Measurements from ENCODE around the gene NUTM2A.
"Not testable (repeated sequence)": the region's sequence is repeated elsewhere in the genome, so short reads cannot be mapped to it uniquely, and the experiment has no call there.

Gene NUTM2A, protein sequence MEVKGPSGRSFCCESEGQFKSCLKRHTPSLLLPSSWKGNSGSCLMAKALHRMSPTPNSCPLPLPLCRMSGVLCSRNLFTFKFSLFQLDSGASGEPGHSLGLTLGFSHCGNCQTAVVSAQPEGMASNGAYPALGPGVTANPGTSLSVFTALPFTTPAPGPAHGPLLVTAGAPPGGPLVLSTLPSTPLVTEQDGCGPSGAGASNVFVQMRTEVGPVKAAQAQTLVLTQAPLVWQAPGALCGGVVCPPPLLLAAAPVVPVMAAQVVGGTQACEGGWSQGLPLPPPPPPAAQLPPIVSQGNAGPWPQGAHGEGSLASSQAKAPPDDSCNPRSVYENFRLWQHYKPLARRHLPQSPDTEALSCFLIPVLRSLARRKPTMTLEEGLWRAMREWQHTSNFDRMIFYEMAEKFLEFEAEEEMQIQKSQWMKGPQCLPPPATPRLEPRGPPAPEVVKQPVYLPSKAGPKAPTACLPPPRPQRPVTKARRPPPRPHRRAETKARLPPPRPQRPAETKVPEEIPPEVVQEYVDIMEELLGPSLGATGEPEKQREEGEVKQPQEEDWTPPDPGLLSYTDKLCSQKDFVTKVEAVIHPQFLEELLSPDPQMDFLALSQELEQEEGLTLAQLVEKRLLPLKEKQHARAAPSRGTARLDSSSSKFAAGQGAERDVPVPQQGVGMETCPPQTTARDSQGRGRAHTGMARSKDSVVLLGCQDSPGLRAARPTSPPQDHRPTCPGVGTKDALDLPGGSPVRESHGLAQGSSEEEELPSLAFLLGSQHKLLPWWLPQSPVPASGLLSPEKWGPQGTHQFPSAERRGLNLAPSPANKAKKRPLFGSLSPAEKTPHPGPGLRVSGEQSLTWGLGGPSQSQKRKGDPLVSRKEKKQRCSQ

DNA sequence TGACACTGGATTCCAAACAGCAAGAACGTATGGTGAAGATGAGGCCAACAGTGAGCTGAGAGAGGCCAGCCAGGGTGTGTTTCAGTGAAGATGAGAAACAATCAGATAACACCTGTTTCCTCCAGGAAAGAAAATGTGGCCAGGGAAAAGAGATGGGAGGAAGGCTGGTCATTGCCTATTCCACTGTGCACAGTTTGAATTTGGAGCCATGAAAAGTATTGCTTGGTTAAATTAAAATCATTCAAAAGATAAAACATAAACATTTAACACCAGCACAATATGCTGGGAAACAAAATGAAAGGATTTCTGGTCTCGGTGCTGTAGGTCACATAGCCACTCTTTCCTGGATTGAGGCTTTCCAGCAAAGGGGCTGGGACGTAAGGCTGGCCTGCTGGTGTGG, at the start of gene NUTM2A:
TSS of gene NUTM2A (plus strand) at position 301 of the 400 bp plus-strand sequence. CDS start 383 bp downstream, outside the sequence.
- DNase-seq, result not testable (repeated sequence)

DNA sequence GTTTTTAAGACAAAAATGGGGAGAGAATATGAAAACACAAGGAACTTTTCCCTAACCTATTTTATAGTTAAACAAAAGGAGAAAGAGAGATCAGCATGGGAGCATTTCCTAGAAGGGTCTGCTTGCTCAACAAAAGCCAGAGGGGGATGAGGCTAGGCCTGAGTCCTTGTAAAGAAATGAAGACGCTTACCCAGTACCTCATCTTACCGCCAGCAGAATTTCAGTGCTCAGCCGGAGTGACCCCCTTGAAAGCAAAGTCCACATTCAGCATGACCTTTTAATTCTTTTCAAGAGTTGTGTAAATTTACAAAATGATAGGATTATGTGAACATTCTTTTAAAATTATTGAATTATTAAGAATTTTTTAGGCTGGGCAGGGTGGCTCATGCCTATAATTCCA, 47.7 kb upstream of the NUTM2A start:
- not testable (repeated sequence) for DNase-seq

DNA sequence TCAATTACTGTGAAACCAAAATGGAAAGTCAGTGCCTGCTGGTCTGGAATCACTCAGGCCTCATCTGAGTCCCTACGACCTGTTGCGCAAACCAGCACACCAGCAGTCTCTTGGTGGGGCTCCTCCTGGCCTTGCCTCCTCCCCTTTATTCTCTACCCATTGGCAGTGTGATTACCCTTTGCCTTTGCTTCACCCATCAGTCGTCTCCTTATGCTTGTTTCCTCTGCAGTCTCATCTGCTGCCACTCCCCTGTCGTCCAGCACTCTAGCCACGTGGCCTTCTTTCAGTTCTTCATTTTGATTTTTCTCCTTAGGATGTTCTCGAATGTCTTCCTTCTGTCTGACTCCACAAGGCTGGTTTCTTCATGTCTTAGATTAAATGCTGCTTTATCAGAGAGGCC, 40.8 kb upstream of the NUTM2A start:
- not testable (repeated sequence) for DNase-seq

DNA sequence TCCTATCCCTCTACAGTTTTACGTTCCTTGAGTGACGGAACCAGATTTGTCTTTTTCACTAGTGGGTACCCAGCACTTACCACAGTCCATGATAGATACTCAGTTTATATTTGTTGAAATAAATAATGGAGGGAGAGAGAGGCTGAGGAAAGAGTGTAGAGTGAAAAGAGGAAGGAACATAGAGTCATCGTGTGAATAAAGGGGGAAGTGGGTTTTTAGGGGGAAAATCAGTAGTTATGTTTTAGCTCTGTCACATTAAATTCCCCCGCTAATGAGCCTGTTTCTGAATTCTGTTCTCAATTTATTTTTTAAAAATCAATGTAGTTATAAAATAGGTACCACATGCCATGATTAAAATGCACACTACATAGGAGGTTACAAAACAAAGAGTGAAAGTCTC, 39.2 kb upstream of the NUTM2A start:
- not testable (repeated sequence) for DNase-seq

DNA sequence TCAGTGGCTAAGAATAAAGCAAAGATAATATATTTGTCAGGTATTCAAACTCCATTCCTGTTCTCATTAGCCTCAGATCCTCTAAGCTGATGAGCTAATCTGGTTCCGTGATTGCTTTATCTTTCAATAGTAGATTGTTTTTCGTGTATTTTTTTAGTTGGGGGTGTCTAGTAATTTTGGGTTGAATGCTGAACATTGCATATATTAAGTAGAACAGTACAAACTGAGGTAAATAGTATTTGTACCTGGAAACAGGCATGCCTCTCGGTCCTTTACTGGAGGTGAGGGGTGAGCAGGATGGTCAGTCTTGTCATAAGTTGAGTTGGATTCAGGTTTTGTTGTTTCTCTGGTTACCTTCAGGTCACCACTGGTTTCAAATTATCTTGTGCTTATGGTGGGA, 37.7 kb upstream of the NUTM2A start:
- DNase-seq, result not testable (repeated sequence)

DNA sequence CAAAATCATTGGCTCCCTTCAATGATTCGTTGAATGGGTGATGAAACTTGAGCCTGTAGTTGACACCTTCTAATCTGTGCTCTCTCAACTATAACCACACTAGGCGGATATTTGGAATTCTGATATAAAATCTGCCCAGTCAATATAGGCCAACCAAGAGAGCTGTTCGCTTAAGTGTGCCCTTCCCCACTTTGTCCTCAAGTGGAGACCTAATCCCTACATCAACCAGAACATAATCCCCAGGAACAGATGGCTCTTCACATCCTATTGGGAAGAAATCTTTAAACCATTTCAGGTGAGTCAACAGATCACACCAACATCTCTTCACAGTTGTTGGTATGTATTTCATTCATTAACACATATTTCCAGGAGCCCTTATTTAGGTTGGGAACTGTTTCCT, 33.4 kb upstream of the NUTM2A start:
- not testable (repeated sequence) for DNase-seq

DNA sequence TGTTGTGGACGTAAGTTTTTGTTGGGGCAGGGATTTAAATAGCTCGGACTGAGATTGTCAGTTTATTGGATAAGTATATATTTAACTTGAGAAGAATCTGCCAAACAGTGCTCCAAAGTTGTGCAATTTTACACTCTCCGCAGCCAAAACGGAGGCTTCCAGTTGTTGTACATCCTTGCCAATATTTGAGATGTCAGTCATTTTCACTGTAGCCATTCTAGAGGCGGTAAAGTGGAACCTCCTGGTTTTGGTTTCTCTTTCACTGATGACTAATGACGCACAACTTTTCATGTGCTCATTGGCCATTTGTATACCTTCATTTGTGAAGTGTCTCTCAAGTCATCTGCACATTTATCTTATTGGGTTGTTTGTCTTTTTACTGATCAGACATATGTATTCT, 24.3 kb upstream of the NUTM2A start:
- DNase-seq, result not testable (repeated sequence)

DNA sequence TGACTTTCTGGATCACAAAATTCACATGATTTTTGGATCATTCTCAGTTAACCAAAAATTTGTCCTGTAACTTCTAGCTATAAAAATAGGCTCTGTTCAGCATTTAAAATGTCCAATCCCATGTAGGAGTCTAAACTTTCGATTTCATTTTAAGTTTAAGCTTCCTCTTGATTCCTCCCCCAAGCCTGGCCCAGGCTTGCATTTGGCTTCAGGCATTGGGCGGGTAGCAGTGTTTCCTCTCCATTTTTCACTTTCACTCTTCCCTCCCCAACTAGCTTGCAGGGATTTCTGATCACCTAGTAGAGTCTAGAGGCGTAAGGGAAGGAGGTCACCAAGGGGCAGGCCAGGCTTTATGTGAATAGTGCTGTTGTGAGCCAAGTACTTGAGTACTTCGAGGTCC, 20.4 kb upstream of the NUTM2A start:
- not testable (repeated sequence) for DNase-seq

DNA sequence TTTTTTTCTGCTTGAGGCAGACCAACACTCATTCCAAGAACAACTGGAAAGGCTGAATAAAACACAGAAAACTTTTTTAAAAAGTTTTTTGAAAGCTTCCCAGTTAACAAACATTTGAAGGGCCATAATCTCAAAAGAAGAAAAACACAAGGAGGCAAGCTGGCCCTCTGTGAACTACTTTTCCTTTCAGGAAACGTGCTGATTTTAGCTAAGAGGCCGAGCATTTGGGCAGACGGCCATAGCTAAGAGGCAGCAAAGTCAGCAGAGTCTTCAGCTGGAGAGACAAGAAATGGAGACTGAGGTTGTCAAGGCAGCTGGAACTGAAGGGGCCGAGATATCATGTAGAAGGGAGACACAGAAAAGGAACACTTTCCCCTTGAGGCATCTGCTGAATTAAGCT, 18.3 kb upstream of the NUTM2A start:
- DNase-seq, result not testable (repeated sequence)

DNA sequence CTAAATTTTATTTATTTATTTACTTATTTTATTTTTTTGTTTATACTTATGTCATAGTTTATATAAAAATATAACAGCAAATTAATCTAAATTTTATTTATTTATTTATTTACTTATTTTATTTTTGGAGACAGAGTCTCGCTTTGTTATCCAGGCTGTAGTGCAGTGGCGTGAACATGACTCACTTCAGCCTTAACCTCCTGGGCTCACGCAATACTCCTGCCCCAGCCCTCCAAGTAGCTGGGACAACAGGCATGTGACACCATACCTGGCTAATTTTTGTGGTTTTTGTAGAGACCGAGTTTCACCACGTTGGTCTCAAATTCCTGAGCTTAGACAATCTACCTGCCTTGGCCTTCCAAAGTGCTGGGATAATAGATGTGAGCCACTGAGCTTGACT, 14.9 kb upstream of the NUTM2A start:
- not testable (repeated sequence) for DNase-seq

DNA sequence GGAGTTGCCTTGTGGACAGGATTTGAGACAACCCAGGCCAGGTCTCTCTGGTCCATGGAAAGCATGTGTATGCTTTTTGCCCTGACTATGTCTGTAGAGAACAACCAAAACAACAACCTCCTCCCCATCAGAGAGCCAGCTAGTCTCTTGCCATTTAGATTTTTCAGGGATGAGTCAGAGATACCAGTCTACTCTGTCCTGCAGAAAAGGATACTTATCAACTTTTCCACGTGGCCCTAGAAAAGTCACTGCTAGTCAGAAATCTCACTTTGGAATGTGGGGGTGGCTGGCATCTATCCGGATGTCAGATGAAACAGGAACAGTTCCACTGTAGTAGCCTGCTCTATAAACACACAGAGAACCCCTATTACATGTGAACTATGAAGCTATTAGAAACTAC, 13.4 kb upstream of the NUTM2A start:
- DNase-seq, result not testable (repeated sequence)

DNA sequence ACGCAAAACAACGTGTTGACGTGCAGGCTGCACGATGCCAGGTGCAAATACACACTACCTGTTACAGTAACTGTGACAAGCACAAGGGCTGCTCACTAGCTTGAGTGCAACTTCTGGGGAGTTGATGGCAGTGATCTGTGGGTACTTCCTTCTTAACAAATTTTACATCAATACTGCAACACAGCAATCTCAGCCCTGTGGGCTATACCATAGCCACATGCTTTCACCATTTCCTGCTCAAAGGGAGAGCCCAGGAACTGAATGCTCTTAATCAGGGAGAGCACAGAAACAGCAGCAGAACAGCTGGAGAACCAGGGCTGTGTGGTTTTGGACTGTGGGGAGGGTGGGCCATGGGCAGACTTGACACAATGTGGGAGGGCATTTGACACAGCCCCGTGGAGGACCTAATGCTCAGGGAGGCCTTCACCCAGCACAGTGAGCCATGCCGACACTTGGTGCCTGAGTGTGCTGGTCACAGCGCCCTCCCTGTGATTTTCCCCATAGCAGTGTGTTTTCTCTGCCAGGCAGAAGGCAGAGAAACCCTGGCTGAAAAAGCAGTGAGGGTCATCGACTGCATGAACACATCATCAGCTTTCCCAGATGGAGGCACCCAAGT, 12.0 kb upstream of the NUTM2A start:
- not testable (repeated sequence) for DNase-seq

DNA sequence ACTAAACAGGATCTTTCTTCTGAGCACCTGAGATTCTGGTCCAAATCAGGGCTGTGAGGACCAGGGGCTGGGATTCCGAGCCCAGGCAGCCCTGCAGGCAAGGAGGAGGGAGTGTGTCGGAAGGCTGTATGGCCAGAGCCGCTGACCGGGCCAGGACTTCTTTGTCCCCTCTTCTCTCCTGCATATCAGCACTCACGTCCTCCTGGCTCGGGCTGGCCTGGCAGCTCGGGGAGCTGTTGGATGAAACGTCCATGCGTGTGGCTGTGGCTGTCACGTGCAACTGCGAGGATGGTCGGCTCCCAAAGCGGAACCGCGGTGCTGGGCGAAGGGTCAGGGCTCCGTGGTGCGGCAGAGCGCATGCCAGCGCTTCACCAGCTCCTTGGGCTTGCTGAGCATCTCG, 11.4 kb upstream of the NUTM2A start:
- DNase-seq, result not testable (repeated sequence)

DNA sequence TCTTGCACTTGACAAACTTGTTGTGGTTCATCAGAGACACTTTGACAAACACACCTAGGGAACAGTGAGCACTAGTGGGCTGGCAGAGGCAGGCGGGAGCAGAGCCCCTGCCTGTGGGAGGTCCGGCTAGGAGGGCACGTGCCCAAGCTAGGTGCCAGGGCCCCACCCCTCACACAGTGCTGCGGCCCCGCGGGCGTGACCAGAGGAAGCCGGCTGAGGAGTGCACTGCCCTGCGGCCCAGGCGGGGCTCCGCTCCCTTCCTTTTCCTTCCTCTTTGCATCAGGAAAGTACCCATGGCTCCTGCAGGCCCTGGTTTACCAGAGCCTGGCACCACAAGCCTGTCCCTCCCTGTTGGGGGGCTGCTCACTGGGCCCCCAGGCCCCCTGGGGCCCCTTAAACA, 9.1 kb upstream of the NUTM2A start:
- not testable (repeated sequence) for DNase-seq

DNA sequence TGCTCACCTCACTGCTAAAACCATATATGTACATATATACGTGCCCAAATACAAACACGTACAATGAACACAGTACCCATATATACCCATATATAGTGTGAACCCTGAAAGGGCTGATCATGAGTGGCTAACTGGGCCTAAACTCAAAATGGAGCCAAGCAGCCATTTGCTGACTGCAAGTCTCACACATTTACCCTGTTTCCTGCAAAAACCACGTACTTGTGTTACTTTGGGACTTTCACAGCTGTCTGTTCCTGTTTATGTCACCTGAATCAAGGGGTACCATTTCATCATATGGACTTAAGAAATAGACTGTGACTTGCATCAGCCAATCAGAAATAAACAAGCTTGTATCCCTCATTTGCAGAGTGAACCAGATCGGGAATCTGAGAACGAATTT, 5.9 kb upstream of the NUTM2A start:
- DNase-seq, result not testable (repeated sequence)

DNA sequence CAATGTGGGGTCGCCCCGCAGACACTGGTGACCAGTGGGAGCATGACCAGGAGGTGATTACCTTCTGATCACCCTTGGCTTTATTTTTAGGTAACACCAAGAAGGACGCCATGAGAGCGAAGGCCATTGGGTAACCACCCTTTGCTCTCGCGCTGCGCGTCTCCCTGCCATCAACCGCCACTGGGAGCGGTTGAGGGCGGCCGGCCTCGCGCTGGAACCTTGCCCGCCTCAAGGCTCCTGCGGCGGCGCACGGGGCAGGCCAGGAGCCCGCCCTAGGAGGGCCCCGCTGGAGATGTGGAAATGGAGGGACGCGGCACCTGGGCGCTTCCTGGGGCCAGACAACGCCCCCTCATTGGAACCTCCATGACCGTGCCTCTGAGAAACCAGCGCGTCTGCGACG, 2.5 kb upstream of the NUTM2A start:
- DNase-seq, result not testable (repeated sequence)

DNA sequence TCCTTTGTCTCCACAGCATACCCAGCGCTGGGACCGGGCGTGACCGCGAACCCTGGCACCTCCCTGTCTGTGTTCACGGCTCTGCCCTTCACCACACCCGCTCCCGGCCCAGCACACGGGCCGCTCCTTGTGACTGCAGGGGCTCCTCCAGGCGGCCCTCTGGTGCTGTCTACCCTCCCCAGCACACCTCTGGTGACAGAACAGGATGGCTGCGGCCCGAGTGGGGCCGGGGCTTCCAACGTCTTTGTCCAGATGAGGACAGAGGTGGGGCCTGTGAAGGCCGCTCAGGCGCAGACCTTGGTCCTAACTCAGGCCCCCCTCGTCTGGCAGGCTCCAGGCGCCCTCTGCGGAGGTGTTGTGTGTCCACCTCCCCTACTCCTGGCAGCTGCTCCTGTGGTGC, 3.0 kb downstream of the NUTM2A start:
- not testable (repeated sequence) for DNase-seq

DNA sequence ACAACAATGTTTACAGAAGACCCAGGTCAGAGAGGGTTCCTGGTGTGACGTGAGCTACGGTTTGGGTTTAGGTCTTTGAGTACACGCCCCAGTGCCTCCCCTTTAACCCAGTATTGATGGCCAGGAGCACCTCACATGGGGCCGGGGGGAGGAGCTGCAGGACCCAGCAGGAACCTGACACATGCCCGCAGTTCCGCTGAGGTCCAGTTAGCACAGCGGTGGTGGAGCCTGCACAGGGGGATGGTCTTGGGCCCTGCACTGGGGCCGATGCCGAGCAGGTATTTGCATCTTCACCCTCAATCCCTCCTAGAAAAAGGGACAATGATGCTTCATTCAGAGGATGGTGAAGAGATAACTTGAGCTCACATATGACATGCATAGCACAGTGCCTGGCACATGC, 4.0 kb downstream of the NUTM2A start:
- DNase-seq, result not testable (repeated sequence)

DNA sequence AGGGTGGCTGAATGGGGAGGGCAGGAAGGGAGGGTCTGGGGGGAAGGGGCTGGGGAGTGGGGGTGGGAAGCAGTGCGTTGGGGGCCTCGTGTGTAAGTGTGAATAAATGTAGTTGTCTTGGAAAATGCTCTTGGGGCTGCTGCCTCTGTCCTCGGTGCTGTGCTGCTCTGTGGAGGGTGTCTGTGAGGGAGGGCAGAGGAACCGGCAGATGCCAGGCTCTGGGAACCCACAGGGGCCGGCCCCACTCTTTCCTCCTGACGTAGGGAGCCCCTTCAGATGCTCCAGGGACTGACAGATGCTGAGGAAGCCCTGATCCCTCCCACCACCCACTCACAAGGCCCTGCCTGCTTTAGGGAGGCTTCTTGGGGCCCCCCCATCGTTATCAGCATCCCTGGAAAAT, 9.6 kb downstream of the NUTM2A start:
- not testable (repeated sequence) for DNase-seq

DNA sequence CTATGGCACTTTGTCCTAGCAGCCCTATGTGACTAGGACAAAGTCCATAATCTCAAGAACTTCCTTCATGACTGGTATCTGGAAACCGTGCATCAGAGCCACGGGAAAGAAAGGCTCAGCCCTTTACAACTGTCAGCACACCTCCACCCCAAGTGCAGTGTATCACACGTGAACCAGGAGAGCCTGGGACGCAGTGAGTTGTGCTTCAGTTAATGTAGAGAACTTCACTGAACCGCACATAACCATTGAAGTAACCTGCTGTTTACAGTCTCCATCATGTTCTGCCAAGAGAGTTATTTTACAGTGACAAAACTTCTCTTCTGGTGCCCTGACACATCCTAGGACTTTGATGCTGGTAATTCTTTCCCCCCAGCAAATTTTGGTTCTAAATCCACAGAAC, 12.0 kb downstream of the NUTM2A start:
- not testable (repeated sequence) for DNase-seq

DNA sequence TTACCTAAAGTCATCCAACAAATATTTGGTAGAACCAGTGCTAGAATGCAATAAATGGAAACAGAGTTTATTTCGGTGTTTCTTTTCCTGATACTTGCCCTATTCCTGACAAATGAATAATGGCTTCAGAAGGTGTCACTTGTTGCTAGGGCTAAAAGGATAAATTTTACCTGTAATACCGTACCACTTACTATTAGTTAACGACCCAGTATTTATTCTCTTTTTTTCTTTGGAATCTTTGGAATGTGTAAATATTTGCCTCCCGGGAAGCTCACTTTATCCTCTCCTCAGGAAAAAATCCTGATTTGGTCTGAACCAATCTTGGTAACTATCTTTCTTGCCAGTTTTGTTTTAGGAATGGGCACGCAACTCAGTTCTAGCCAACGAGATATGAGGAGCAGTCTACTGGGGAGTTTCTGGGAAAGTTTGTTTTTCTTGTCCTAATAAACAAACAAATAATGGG, 14.1 kb downstream of the NUTM2A start:
- not testable (repeated sequence) for DNase-seq

DNA sequence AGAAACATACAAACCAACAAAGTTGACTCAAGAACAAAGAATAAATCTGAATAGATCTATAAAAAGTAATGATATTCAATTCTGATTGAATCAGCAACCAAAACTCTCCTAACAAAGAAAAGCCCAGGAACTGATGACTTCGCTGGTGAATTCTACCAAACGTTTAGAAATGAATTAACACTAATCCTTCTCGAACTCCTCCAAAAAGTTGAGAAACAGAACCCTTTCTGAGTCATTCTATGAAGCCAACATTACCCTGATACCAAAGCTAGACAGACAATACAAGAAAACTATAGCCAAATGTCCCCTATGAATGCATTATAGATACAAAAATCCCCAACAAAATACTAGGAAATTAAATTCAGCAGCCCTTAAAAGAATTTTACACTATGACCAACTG, 16.9 kb downstream of the NUTM2A start:
- not testable (repeated sequence) for DNase-seq

DNA sequence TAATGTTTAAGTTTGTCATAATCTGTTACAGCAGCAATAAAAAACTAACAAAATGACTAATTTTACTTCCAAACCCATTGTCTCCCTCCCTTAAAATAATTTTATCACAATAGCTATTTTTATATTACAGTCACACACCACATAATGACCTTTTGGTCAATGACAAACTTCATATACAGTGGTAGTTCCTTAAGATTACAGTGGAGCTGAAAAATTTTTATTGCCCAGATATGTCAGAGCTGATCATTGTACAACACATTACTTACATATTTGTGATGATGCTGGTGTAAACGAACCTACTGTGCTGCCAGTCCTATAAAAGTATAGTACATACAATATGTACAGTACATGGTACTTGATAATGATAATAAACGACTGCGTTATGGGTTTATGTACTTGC, 22.1 kb downstream of the NUTM2A start:
- DNase-seq, result not testable (repeated sequence)
